Posterior vena cava (tissue), 2 donors: ENCODE results near the gene FTO. TPM values are rescaled to one million over a fixed set of nuclear protein-coding genes. Genes with fewer than 3 reads are reported as not detected.

ENCODE experiments used
- DNase-seq: peaks from one replicate; pipeline ENCODE4 v3.0.0-alpha.2; 2020; ENCODE audit warnings: low spot score
- intact Hi-C, 2 donors: fragments of 100-400 bp; cut with DNase I; formaldehyde crosslinking; loops; one replicate each; pipeline versions ENCODE4 v1.14.1 to v1.14.2; 2022 to 2023
- total RNA-seq, 2 donors: library from RNA; stranded (reverse); fragmentation: NEBNext Ultra II Directional; extraction: Animal tissue kit (Norgen Biotek cat#: 25700); gene quantifications; one replicate each; pipeline ENCODE4 v1.2.1, GENCODE V29; 2021
- donor health status: DM: yes; HTN: yes; CAD: no.
- donor health status: DM: yes; HTN: yes; CAD: no.

The FTO gene
- total RNA-seq, 2 donors from 2014 or later: 77.7 to 98.0 TPM

- peak; percentile 92 for DNase-seq
- intact Hi-C loops: no loop called here
These were observed 489.8 kb downstream of the FTO start for GRCh38 chr16:54193665-54194333.

DNA sequence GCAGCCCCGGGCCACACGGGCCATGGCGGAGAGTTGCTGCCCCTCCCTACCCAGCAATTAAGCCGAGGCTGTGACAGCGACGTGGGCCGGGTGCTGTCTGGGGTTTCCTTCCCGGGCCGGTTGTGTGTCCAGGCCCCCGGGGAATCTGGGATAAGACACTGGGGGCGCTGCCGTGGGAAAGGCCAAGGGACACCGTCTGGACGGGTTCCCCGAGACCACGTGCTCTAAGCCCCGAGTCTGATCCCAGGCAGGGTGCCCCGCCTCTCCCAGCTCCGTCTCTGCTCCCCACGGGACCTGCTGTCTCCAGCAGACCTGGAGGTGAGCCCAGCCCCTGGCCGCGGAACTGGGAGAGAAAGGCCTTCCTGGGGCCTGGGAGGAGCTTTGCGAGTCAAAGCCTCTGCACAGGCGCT, 490.4 kb downstream of the FTO start:
- DNase-seq: peak; percentile 93
- intact Hi-C loops: no loop called here

GRCh38 chr16:54197758-54198157, 493.8 kb downstream of the FTO start:
- intact Hi-C loops: no loop called here
- no peak for DNase-seq

- intact Hi-C loops: no loop called here
- DNase-seq: no peak
These were observed 495.7 kb downstream of the FTO start for GRCh38 chr16:54199487-54200160.

DNA sequence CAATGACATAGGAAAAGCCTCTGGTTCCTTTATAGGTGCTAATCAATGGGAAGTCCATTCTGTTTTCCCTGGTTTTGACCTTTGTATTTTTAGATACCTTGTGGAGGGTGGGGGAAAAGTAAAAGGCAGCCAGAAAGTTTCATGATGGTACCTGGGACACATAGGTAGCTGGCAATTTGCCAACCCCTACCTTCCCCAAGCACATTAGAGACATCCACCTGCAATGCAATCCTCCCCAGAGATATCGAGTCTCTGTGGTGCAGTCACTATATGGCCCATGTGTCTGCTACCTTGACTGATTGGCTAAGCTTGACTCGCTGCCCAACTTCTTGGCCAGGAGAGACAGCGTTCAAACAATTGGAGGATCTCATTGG, 496.2 kb downstream of the FTO start:
- DNase-seq: no peak
- intact Hi-C loops: no loop called here

- intact Hi-C loops: no loop called here
These were observed 496.8 kb downstream of the FTO start for GRCh38 chr16:54200720-54201119.

DNA sequence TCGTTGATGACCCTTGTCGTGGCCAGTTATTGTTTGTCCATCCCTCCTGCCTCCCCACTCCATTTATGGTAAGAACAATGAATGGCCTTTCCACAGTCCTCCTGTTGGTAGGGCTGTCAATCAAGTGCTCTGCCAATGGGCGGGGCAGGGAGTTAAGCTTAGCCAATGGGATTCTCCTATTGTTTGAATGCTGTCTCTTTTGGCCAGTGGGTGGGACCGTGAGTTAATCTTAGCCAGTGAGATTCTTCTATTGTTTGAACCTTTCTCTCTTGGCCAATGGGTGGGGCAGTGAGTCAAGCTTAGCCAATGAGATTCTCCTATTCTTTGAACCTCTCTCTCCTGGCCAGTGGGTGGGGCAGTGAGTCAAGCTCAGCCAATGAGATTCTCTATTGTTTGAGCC, 497.2 kb downstream of the FTO start:
- no peak for DNase-seq
- intact Hi-C loops: no loop called here

More at GRCh38 chr16:54200720-54201119, 496.8 kb downstream of the FTO start:
- no peak for DNase-seq

Other genes with a start within 250 kb of the FTO start
- gene AKTIP, start 200.9 kb upstream of the FTO start, total RNA-seq: 10 to 100 TPM; 49.4 to 54.7 TPM
- gene RPGRIP1L, start 297 bp upstream of the FTO start, total RNA-seq: 1 to 10 TPM; 6.6 to 6.8 TPM